Measurements from ENCODE around the gene TCF12.

TCF12 gene

GRCh38 chr15:57228395-57228794 lies 310.0 kb downstream of the TCF12 start:
- FAIRE-seq (no peak), DNase-seq (ENCODE audit: insufficient read length, low spot score) (no peak)

GRCh38 chr15:57229051-57229450 lies 310.6 kb downstream of the TCF12 start:
- FAIRE-seq (no peak), DNase-seq (ENCODE audit: insufficient read length, low spot score) (no peak)

GRCh38 chr15:57231559-57231958 lies 313.1 kb downstream of the TCF12 start:
- FAIRE-seq (no peak), DNase-seq (ENCODE audit: insufficient read length, low spot score) (no peak)

GRCh38 chr15:57234156-57234555 lies 315.7 kb downstream of the TCF12 start:
- FAIRE-seq (no peak), DNase-seq (ENCODE audit: insufficient read length, low spot score) (no peak)

- no peak for DNase-seq (ENCODE audit: insufficient read length, low spot score)
- no peak for FAIRE-seq
These were observed 316.7 kb downstream of the TCF12 start for GRCh38 chr15:57235186-57235585.

GRCh38 chr15:57235873-57236272 lies 317.4 kb downstream of the TCF12 start:
- DNase-seq (ENCODE audit: insufficient read length, low spot score) (peak; percentile 69), FAIRE-seq (peak; percentile 92)

GRCh38 chr15:57236561-57237300 lies 318.3 kb downstream of the TCF12 start:
- DNase-seq (ENCODE audit: insufficient read length, low spot score) (no peak), FAIRE-seq (no peak)

- no peak for FAIRE-seq
- DNase-seq (ENCODE audit: insufficient read length, low spot score): no peak
These were observed 318.8 kb downstream of the TCF12 start for GRCh38 chr15:57237301-57237642.

GRCh38 chr15:57237676-57238075 lies 319.2 kb downstream of the TCF12 start:
- DNase-seq (ENCODE audit: insufficient read length, low spot score) (no peak), FAIRE-seq (no peak)

GRCh38 chr15:57245130-57245529 lies 326.7 kb downstream of the TCF12 start:
- FAIRE-seq (no peak), DNase-seq (ENCODE audit: insufficient read length, low spot score) (no peak)

GRCh38 chr15:57245714-57246113 lies 327.3 kb downstream of the TCF12 start:
- DNase-seq (ENCODE audit: insufficient read length, low spot score) (no peak), FAIRE-seq (no peak)

GRCh38 chr15:57248074-57248473 lies 329.6 kb downstream of the TCF12 start:
- FAIRE-seq (no peak), DNase-seq (ENCODE audit: insufficient read length, low spot score) (no peak)

GRCh38 chr15:57251308-57251707 lies 332.9 kb downstream of the TCF12 start:
- DNase-seq (ENCODE audit: insufficient read length, low spot score) (no peak), FAIRE-seq (no peak)

GRCh38 chr15:57251941-57252340 lies 333.5 kb downstream of the TCF12 start:
- DNase-seq (ENCODE audit: insufficient read length, low spot score) (peak; percentile 8), FAIRE-seq (no peak)

- no peak for FAIRE-seq
- no peak for DNase-seq (ENCODE audit: insufficient read length, low spot score)
These were observed 334.6 kb downstream of the TCF12 start for GRCh38 chr15:57253082-57253481.

- FAIRE-seq (no peak), DNase-seq (ENCODE audit: insufficient read length, low spot score) (no peak)
These were observed 335.1 kb downstream of the TCF12 start for GRCh38 chr15:57253500-57253899.

GRCh38 chr15:57255751-57256341 lies 337.4 kb downstream of the TCF12 start:
- FAIRE-seq: no peak
- DNase-seq (ENCODE audit: insufficient read length, low spot score): no peak

GRCh38 chr15:57256939-57257338 lies 338.5 kb downstream of the TCF12 start:
- no peak for FAIRE-seq
- DNase-seq (ENCODE audit: insufficient read length, low spot score): no peak

- FAIRE-seq: no peak
- no peak for DNase-seq (ENCODE audit: insufficient read length, low spot score)
These were observed 341.2 kb downstream of the TCF12 start for GRCh38 chr15:57259568-57260040.

GRCh38 chr15:57263520-57263919 lies 345.1 kb downstream of the TCF12 start:
- DNase-seq (ENCODE audit: insufficient read length, low spot score) (no peak), FAIRE-seq (no peak)

- no peak for DNase-seq (ENCODE audit: insufficient read length, low spot score)
- no peak for FAIRE-seq
These were observed 354.4 kb downstream of the TCF12 start for GRCh38 chr15:57272771-57273357.

GRCh38 chr15:57273402-57273801 lies 355.0 kb downstream of the TCF12 start:
- no peak for DNase-seq (ENCODE audit: insufficient read length, low spot score)
- no peak for FAIRE-seq

Data from HTR-8/SVneo (cell line).